HepG2 (cell line): ENCODE results near the gene SEMA6B. TPM values are rescaled to one million over a fixed set of nuclear protein-coding genes. Genes with fewer than 3 reads are reported as not detected.
A peak's percentile ranks its signal among the peaks of the same experiment; 100 is the strongest.

ENCODE experiments used
- CEBPG ChIP-seq: IDR thresholded peaks from 2 replicates; pipeline ENCODE4 v1.6.1; 2016
- EZH2 ChIP-seq: conservative IDR thresholded peaks from 2 replicates; pipeline ENCODE4 v1.6.1; 2012; ENCODE audit warnings: mild to moderate bottlenecking, low read depth, low read length, moderate library complexity
- FOXK1 ChIP-seq: sonication (generic); formaldehyde crosslinking; IDR thresholded peaks from 2 replicates; pipeline ENCODE4 v1.4.0; 2020; ENCODE audit warnings: low read depth, missing genetic modification reagents, borderline replicate concordance
- HNF4A ChIP-seq: sonication (generic); formaldehyde crosslinking; IDR thresholded peaks from 2 replicates; pipeline ENCODE4 v1.4.0; 2020; ENCODE audit warnings: missing genetic modification reagents
- NAIF1 ChIP-seq: sonication (generic); formaldehyde crosslinking; IDR thresholded peaks from 2 replicates; pipeline ENCODE4 v1.5.0; 2020; ENCODE audit warnings: mild to moderate bottlenecking, missing genetic modification reagents, borderline replicate concordance
- REPIN1 ChIP-seq: sonication (generic); formaldehyde crosslinking; IDR thresholded peaks from 2 replicates; pipeline ENCODE4 v1.8.0; 2022; ENCODE audit warnings: missing genetic modification reagents, low read depth, mild to moderate bottlenecking, borderline replicate concordance
- SP5 ChIP-seq: IDR thresholded peaks from 2 replicates; pipeline ENCODE4 v1.6.1; 2016; ENCODE audit warnings: low read depth, borderline replicate concordance
- U2AF1 ChIP-seq: fragments of 200-400 bp; formaldehyde crosslinking; optimal IDR thresholded peaks from 2 replicates; pipeline ENCODE3; 2017; ENCODE audit warnings: mild to moderate bottlenecking, low read depth, low read length
- ZNF225 ChIP-seq: sonication (generic); formaldehyde crosslinking; IDR thresholded peaks from 2 replicates; pipeline ENCODE4 v1.4.0; 2020; ENCODE audit warnings: mild to moderate bottlenecking, missing genetic modification reagents
- ZSCAN29 ChIP-seq: sonication (generic); formaldehyde crosslinking; conservative IDR thresholded peaks from 2 replicates; pipeline ENCODE4 v1.4.0; 2020; ENCODE audit warnings: mild to moderate bottlenecking, missing genetic modification reagents
- ZSCAN9 ChIP-seq: IDR thresholded peaks from 2 replicates; pipeline ENCODE4 v1.6.1; 2016; ENCODE audit warnings: borderline replicate concordance
- polyA plus RNA-seq, 8 experiments: library from polyadenylated mRNA; depleted of rRNA in 3 of 8; stranded (reverse) in 7 of 8; unstranded in 1 of 8; fragments of >200 nt; fragmentation: Illumina TruSeq in 4 of 8; extraction: Trizol in 4 of 8; gene quantifications; 2 replicates each; pipeline versions ENCODE4 v1.2.1 to v1.2.3, GENCODE V29; 2011 to 2016; ENCODE audit warnings: low read depth in 4 of 8, missing spikeins in 1 of 8, mixed read lengths in 1 of 8; ENCODE audit not compliant: insufficient read depth in 1 of 8
- total RNA-seq, 5 experiments: library from RNA; depleted of rRNA; stranded (reverse); fragments of >200 nt; fragmentation: Illumina TruSeq; extraction: Trizol; gene quantifications; 2 replicates each; pipeline ENCODE4 v1.2.3, GENCODE V29; 2016; ENCODE audit warnings: low read depth in 1 of 5
- TF ChIP-seq, protein P1 (sequence below): sonication (generic); formaldehyde crosslinking; IDR thresholded peaks from 2 replicates; pipeline ENCODE4 v1.5.1; 2020; ENCODE audit warnings: missing genetic modification reagents, mild to moderate bottlenecking, borderline replicate concordance
- TF ChIP-seq, protein P2 (sequence below), 2 experiments: fragments of 450-650 bp in 1 of 2; sonication (generic) in 1 of 2; formaldehyde crosslinking in 1 of 2; IDR thresholded peaks; 2 replicates each; pipeline versions ENCODE4 v1.6.1 to v1.8.0; 2016 to 2022; ENCODE audit warnings: antibody characterized with exemption in 1 of 2, mild to moderate bottlenecking in 1 of 2, missing genetic modification reagents in 1 of 2
- TF ChIP-seq, protein P3 (sequence below): sonication (generic); formaldehyde crosslinking; IDR thresholded peaks from 2 replicates; pipeline ENCODE4 v1.4.0; 2020; ENCODE audit warnings: missing genetic modification reagents, borderline replicate concordance

SEMA6B gene
- total and polyA plus RNA-seq, 2 of the 13 experiments (the other 11 are each of a cell fraction or from before 2014, with no cell fraction given), result 45.5 to 67.1 TPM

DNA sequence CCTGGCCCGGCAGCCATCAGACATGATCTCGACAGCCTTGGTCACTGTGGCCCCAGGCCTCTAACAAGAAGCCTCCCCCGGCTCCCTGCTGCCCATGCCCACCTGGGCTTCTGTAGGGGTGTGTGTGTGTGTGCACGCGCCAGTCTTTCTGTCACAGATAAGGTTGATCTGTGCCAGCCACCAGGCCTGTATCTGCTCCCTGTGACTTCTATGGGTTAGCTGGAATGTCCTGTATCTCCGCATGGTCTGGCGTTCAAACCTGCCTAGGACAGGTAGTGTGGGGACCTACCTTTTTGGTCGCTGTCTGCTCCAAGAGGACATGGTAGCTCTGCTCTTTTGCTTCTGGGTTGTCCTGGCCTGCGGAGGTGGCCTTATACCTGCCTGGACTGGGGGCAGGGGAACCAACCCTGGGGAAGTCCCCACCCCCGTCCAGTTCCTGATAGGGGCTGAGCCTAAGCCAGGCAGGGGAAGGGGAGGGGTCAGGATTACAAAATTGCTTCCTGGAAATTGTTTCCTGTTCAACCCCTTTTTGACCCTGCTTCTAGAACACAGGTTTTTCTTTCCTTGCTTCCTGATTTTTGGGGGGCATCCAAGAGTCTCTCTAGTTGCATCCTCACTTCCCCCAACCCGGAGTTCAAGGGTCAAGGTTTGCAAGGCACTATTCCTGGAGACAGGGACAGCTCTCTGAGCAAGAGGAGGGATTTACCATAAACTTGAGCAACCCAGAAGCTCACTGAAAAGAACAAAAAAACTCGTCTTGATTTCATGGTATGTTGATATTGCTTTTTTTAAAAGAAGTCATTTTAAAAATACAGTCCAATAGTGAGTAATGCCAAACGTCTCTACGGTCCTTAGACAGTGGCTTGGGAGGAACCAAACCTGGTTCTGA lies 19.5 kb downstream of the SEMA6B start, which contains the start of gene LRG1 (continued):
- TF ChIP-seq, protein P1, sequence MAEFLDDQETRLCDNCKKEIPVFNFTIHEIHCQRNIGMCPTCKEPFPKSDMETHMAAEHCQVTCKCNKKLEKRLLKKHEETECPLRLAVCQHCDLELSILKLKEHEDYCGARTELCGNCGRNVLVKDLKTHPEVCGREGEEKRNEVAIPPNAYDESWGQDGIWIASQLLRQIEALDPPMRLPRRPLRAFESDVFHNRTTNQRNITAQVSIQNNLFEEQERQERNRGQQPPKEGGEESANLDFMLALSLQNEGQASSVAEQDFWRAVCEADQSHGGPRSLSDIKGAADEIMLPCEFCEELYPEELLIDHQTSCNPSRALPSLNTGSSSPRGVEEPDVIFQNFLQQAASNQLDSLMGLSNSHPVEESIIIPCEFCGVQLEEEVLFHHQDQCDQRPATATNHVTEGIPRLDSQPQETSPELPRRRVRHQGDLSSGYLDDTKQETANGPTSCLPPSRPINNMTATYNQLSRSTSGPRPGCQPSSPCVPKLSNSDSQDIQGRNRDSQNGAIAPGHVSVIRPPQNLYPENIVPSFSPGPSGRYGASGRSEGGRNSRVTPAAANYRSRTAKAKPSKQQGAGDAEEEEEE (CRISPR knock-in tag), result no peak
- TF ChIP-seq REPIN1 (CRISPR knock-in tag) (peak; percentile 69; the same call in 1 of the 2 replicates), NAIF1 (CRISPR knock-in tag) (0 out of 2 replicates have a peak, but pooled peaks have one; percentile 31), CEBPG (CRISPR knock-in tag) (peak; percentile 72), ZNF225 (CRISPR knock-in tag) (no peak), ZSCAN9 (CRISPR knock-in tag) (peak; percentile 55), ZSCAN29 (CRISPR knock-in tag) (no peak), HNF4A (CRISPR knock-in tag) (peak; percentile 55; the same call in 1 of the 2 replicates), U2AF1 (no peak), SP5 (CRISPR knock-in tag) (peak; percentile 83), EZH2 (no peak), FOXK1 (CRISPR knock-in tag) (no peak)
- TF ChIP-seq, protein P2, sequence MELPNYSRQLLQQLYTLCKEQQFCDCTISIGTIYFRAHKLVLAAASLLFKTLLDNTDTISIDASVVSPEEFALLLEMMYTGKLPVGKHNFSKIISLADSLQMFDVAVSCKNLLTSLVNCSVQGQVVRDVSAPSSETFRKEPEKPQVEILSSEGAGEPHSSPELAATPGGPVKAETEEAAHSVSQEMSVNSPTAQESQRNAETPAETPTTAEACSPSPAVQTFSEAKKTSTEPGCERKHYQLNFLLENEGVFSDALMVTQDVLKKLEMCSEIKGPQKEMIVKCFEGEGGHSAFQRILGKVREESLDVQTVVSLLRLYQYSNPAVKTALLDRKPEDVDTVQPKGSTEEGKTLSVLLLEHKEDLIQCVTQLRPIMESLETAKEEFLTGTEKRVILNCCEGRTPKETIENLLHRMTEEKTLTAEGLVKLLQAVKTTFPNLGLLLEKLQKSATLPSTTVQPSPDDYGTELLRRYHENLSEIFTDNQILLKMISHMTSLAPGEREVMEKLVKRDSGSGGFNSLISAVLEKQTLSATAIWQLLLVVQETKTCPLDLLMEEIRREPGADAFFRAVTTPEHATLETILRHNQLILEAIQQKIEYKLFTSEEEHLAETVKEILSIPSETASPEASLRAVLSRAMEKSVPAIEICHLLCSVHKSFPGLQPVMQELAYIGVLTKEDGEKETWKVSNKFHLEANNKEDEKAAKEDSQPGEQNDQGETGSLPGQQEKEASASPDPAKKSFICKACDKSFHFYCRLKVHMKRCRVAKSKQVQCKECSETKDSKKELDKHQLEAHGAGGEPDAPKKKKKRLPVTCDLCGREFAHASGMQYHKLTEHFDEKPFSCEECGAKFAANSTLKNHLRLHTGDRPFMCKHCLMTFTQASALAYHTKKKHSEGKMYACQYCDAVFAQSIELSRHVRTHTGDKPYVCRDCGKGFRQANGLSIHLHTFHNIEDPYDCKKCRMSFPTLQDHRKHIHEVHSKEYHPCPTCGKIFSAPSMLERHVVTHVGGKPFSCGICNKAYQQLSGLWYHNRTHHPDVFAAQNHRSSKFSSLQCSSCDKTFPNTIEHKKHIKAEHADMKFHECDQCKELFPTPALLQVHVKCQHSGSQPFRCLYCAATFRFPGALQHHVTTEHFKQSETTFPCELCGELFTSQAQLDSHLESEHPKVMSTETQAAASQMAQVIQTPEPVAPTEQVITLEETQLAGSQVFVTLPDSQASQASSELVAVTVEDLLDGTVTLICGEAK (IDR thresholded peaks at IDR 0.05), result no peak
- TF ChIP-seq, protein P2 (CRISPR knock-in tag; IDR thresholded peaks at IDR 0.05), result no peak
- TF ChIP-seq, protein P3, sequence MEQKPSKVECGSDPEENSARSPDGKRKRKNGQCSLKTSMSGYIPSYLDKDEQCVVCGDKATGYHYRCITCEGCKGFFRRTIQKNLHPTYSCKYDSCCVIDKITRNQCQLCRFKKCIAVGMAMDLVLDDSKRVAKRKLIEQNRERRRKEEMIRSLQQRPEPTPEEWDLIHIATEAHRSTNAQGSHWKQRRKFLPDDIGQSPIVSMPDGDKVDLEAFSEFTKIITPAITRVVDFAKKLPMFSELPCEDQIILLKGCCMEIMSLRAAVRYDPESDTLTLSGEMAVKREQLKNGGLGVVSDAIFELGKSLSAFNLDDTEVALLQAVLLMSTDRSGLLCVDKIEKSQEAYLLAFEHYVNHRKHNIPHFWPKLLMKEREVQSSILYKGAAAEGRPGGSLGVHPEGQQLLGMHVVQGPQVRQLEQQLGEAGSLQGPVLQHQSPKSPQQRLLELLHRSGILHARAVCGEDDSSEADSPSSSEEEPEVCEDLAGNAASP (CRISPR knock-in tag), result 0 out of 2 replicates have a peak, but pooled peaks have one; percentile 45
